HAP-1 (cell line): Measurements from ENCODE around the gene MED12L.
A peak's percentile ranks its signal among the peaks of the same experiment; 100 is the strongest.

ENCODE experiments used
- DNase-seq, 2 experiments: peaks; one replicate each; pipeline ENCODE4 v3.0.0-alpha.2; 2016 to 2020; ENCODE audit warnings: low spot score in 2 of 2
- H3K27me3 ChIP-seq: fragments of 250-450 bp; sonication (Bioruptor Pico); 2 replicates; pipeline ENCODE4 v1.5.1; 2020; ENCODE audit warnings: low read depth, mild to moderate bottlenecking, moderate library complexity
- H3K36me3 ChIP-seq: fragments of 250-450 bp; sonication (Bioruptor Pico); replicated peaks from 2 replicates; pipeline ENCODE4 v1.5.1; 2020; ENCODE audit warnings: mild to moderate bottlenecking
- H3K4me1 ChIP-seq: fragments of 250-450 bp; sonication (Bioruptor Pico); 2 replicates; pipeline ENCODE4 v1.5.1; 2020; ENCODE audit warnings: mild to moderate bottlenecking
- H3K4me3 ChIP-seq: fragments of 250-450 bp; sonication (Bioruptor Pico); 2 replicates; pipeline ENCODE4 v1.5.1; 2020; ENCODE audit warnings: mild to moderate bottlenecking, moderate library complexity
- H3K9me3 ChIP-seq: fragments of 250-450 bp; sonication (Bioruptor Pico); 2 replicates; pipeline ENCODE4 v1.5.1; 2020; ENCODE audit warnings: mild to moderate bottlenecking, moderate library complexity
- in situ Hi-C: fragments of 300-500 bp; cut with MboI; formaldehyde crosslinking; loops from 3 replicates; pipeline ENCODE4 v1.14.3; 2020; ENCODE audit warnings: low sequenced_read_pairs, inconsistent platforms, mixed read lengths

The MED12L gene

DNA sequence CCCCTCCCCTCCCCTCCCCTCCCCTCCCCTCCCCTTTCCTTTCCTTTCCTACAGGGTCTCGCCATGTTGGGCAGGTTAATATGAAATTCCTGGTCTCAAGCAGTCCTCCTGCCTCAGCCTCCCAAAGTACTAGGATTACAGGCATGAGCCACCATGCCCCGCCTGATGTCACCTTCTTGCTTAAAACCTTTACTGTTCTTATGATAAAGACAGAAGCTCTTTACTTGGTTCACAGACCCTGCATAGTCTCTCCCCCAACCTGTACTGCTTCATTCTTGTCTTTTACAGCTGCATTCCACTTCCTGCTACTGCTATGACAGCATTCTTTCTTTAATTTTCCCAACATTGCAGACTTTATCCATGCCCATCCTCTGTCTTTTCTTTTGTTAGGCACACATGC lies 20.8 kb downstream of the MED12L start:
- no peaks in the 10 kb centered on the region for H3K9me3 ChIP-seq
- peaks cover 12% of the 10 kb centered on the region for H3K4me1 ChIP-seq
- H3K27me3 ChIP-seq, result no peaks in the 10 kb centered on the region
- no peaks in the 10 kb centered on the region for H3K36me3 ChIP-seq
- in situ Hi-C loops, result no loop called here
- H3K4me3 ChIP-seq, result no peak overlapping the region
- DNase-seq, result no peak

DNA sequence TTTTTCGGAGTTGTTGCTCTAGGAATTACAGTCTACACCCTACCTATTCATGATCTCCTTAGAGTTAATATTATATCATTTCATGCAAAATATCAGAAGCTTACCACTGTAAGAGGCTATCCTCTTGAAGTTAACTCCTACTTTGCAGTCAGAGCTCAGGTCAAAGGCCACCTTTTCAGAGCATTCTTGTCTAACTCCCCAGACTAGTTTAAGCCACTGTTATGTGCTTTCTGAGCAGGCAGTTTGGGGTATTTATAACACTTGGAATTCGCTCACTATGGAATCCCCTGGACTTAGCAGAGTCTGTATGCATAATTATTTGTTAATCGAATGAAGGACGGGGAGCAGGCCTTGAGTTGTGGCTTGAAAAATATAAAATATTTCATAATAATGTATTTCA lies 21.7 kb downstream of the MED12L start:
- peak in 1 of 2 experiments; percentile 33 for DNase-seq
- in situ Hi-C loops, result no loop called here
- no peaks in the 10 kb centered on the region for H3K9me3 ChIP-seq
- peaks cover 6% of the 10 kb centered on the region for H3K4me1 ChIP-seq
- no peaks in the 10 kb centered on the region for H3K36me3 ChIP-seq
- no peak overlapping the region for H3K4me3 ChIP-seq
- no peaks in the 10 kb centered on the region for H3K27me3 ChIP-seq

DNA sequence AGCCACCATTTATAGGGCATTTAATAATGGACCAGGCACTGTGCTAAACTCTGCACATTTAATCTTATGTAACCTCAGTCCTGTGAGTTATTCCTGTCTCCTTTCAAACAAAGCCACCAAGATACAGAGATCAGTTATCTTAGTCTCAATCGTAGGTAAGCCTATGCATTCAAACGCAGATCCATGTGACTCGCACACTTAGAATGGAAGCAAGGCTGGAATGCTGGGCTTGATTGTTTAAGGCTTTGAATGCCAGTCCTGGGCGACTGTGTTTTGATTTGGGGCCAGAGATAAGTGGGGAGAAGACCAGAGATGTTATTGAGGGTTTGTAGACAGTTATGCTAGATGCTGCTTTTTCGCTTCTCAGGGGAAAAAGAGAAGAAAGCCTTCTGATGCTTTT lies 22.2 kb downstream of the MED12L start:
- H3K4me1 ChIP-seq, result peaks cover 6% of the 10 kb centered on the region

DNA sequence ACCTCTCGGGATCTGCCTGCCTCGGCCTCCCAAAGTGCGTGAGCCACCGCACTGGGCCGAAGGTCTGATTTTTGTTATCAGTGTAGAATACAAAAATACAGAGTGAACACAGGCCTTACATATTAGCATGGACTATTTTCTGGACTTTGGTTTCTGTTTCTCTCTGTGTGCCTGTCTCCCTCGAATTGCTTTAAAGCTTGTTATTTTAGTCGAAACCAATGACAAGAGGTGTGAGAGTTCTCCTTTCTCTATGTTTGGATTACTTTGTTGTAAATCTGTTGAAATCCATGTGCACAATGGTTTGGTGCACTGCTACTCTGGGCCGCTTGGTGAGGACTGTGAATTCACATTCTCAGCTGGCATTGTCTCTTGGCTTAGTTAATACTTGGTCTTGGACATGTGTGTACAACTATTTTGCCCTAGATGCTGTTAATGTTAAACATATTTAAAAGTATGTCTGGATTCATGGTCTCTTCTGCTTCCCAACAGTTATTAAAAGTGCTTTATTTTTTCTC lies 23.9 kb downstream of the MED12L start:
- no peaks in the 10 kb centered on the region for H3K36me3 ChIP-seq
- no peaks in the 10 kb centered on the region for H3K9me3 ChIP-seq
- DNase-seq, result no peak
- in situ Hi-C loops, result no loop called here
- H3K4me1 ChIP-seq, result peaks cover 6% of the 10 kb centered on the region
- no peak overlapping the region for H3K4me3 ChIP-seq
- H3K27me3 ChIP-seq, result no peaks in the 10 kb centered on the region

More for the DNA sequence above, 22.2 kb downstream of the MED12L start:
- no peaks in the 10 kb centered on the region for H3K9me3 ChIP-seq
- in situ Hi-C loops, result no loop called here
- H3K36me3 ChIP-seq, result no peaks in the 10 kb centered on the region
- H3K27me3 ChIP-seq, result no peaks in the 10 kb centered on the region
- DNase-seq, result peak; percentile 54 to 74
- no peak overlapping the region for H3K4me3 ChIP-seq

DNA sequence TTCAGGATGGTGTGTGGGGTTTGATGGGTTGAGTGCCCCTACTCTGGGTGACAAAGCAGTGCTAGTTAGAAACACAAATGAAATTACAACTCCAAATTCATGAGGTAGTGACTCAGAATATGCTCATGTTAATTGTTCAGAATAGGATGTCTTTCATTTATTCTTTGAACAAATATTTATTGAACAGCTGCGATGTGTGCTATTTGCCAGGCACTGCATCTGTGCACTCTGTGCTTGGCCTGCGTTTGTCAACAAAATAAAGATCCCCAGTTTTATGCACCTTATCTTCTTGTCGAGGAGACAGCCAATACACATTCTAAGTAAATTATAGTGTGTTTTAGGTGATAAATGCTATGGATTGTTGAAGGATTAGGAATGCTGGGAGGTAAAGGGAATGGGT lies 27.3 kb downstream of the MED12L start:
- no peaks in the 10 kb centered on the region for H3K9me3 ChIP-seq
- H3K27me3 ChIP-seq, result no peaks in the 10 kb centered on the region
- H3K4me3 ChIP-seq, result no peak overlapping the region
- DNase-seq, result no peak
- no peaks in the 10 kb centered on the region for H3K36me3 ChIP-seq
- in situ Hi-C loops, result no loop called here
- no peaks in the 10 kb centered on the region; the same call in 1 of the 2 replicates for H3K4me1 ChIP-seq

DNA sequence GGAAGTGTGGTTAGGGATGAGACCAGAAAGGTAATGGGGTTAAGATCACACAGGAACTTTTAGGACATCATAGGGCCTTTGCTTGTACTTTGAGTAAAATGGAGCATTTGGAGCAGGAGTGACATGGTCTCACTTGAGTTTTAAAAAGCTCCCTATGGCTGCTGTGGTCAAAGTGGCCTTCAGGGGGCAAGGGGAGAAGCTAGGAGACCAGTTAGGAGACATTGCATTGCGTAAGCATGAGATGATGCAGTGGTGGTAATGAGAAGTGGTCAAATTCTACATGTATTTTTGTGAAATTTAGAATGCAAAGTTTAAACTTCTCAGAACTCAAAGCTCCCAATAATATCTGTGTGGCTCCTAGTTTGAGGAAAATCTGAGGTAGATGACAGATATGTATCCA lies 27.9 kb downstream of the MED12L start:
- Histone ChIP-seq H3K4me3 (no peak overlapping the region), H3K27me3 (no peaks in the 10 kb centered on the region), H3K9me3 (no peaks in the 10 kb centered on the region), H3K36me3 (no peaks in the 10 kb centered on the region), H3K4me1 (no peaks in the 10 kb centered on the region; the same call in 1 of the 2 replicates)
- DNase-seq, result no peak
- in situ Hi-C loops, result no loop called here

DNA sequence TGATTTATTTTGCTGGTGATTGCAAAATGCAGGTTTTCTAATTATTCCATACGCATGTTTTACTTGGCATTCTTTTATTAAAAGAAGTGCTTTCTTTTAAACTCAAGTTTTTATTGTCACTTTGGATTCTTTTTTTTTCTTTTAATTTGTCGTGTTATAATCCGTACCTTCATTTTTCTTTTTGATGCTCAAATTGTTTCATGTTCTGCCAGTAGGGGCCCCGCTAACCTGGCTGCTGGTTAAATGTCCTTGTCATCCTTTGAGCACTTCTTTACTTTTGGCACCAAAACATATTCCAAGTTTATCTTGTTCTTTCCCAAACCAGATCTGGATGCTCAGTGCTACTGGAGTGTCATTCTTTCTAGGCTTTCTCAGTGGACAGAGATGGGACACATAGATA lies 31.6 kb downstream of the MED12L start:
- in situ Hi-C loops, result no loop called here
- Histone ChIP-seq H3K9me3 (no peaks in the 10 kb centered on the region), H3K36me3 (no peaks in the 10 kb centered on the region), H3K4me1 (no peaks in the 10 kb centered on the region), H3K27me3 (no peaks in the 10 kb centered on the region), H3K4me3 (no peak overlapping the region)
- no peak for DNase-seq

DNA sequence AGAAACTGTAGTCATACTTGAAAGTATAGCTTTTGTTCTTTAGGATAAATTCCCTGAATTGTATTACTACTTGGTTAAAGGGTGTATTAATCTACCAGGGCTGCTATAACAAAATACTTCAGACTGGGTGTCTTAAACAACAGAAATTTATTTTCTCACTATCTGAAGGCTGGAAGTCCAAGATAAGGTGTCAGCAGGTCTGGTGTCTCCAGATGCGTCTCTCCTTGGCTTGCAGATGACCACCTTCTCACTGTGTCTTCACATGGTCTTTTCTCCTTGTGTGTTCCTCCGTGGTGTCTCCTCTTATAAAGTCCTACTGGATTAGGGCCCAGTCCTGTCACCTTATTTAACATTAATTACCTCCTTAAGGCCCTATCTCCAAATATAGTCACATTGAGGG lies 33.7 kb downstream of the MED12L start:
- no peaks in the 10 kb centered on the region for H3K4me1 ChIP-seq
- H3K27me3 ChIP-seq, result no peaks in the 10 kb centered on the region
- no peak overlapping the region for H3K4me3 ChIP-seq
- H3K36me3 ChIP-seq, result no peaks in the 10 kb centered on the region
- no peaks in the 10 kb centered on the region for H3K9me3 ChIP-seq
- in situ Hi-C loops, result no loop called here
- no peak for DNase-seq

DNA sequence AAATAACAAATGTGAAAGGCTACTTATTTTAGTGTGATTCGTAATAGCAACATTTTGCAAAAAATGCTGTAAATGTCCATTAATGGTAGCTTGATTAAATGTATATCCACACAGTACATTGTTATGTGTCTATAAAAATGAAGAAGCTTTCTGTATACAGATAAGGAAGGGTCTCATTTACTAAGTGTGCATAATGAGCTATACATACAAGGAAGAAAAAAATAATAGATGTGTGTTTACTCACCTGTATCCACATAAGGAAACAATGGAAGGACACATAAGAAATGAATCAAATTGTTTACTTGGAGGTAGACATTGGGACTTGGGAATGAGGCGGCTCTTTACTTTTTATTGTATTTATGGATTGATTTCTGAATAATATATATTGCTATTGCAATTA lies 34.9 kb downstream of the MED12L start:
- no peak for DNase-seq
- in situ Hi-C loops, result no loop called here
- Histone ChIP-seq H3K4me1 (no peaks in the 10 kb centered on the region), H3K27me3 (no peaks in the 10 kb centered on the region), H3K4me3 (no peak overlapping the region), H3K36me3 (no peaks in the 10 kb centered on the region), H3K9me3 (no peaks in the 10 kb centered on the region)

DNA sequence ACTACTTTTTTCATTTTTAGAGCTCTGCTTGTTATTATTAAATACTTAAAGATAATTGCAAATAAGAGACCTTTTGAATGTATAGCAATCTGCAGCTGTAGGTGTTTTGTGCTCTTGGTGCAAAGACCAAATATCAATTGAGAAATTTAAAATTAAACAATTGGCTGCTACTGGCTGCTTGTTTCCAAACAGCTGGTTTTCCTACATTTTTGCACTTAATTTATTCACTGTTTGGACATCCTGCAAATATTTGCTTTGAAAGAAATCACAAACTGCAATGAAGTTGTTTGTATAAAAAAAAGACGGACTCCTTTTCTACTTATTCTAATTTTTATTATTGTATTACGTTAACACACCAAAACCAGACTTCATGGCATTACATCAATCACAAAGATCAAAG lies 35.6 kb downstream of the MED12L start:
- Histone ChIP-seq H3K36me3 (no peaks in the 10 kb centered on the region), H3K4me3 (no peak overlapping the region), H3K9me3 (no peaks in the 10 kb centered on the region), H3K27me3 (no peaks in the 10 kb centered on the region), H3K4me1 (no peaks in the 10 kb centered on the region)
- in situ Hi-C loops, result no loop called here
- no peak for DNase-seq

DNA sequence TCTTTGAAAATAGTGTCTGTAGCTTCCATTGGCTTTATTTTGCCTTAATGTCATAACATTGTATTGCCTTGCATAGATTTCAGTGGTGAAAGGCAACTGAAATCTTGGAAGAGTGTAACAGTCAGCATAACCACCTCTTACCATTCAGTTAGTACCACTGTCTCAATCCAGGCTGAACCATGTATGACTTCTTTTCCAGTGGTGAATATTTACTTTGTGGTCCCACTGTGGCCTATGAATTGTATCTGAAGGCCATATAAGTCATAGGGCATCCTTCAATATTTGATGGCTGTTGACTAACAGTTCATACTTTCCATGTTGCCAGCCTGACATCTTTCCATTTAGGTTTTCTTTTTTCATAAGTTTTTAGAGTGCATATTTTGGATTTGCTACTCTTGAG lies 38.4 kb downstream of the MED12L start:
- no peaks in the 10 kb centered on the region for H3K27me3 ChIP-seq
- in situ Hi-C loops, result no loop called here
- no peaks in the 10 kb centered on the region for H3K9me3 ChIP-seq
- no peak overlapping the region for H3K4me3 ChIP-seq
- H3K36me3 ChIP-seq, result peaks cover 5% of the 10 kb centered on the region; the same call in 1 of the 2 replicates
- no peak for DNase-seq
- peaks cover 3% of the 10 kb centered on the region; the same call in 1 of the 2 replicates for H3K4me1 ChIP-seq

DNA sequence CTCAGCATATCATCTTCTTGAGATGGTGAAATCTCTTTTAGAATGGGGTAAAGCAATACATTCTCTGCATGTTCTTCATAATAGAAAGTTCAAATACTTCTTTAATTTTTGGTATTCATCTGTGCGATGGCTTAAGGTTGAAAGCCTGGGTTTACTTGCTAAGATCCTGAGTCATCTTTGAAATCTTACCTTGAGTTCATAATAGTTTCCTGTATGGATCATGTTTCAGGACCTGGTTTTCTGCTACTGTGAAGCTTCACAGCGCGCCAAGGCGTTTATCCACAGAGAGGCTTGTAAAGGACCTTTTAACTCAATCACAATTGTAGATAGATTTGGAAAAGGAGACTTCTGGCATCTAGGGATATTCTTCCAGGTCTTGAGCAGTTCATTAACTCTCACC lies 39.0 kb downstream of the MED12L start:
- Histone ChIP-seq H3K4me3 (no peak overlapping the region), H3K27me3 (no peaks in the 10 kb centered on the region), H3K9me3 (no peaks in the 10 kb centered on the region), H3K36me3 (peaks cover 5% of the 10 kb centered on the region; the same call in 1 of the 2 replicates), H3K4me1 (peaks cover 3% of the 10 kb centered on the region; the same call in 1 of the 2 replicates)
- DNase-seq, result no peak
- in situ Hi-C loops, result no loop called here

DNA sequence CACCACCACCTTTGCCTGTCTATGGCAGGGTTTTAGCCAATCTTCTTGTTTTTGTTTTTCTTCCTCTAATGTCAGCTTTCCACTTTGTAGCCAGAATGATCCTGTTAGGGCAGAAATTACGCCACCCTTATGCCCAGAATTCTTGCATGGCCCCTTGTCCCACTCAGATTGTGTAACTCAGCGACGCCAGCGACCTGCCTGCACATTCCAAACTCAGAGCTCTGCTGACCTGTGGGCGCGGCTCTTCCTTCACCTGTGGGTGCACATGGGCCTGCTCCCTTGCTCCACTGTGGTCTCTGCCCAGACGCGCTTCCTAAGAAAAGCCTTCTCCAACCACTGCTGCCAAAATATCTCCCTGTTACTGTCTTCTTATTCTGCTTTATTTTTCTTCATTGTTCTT lies 45.0 kb downstream of the MED12L start:
- Histone ChIP-seq H3K4me3 (no peak overlapping the region), H3K9me3 (no peaks in the 10 kb centered on the region), H3K4me1 (peaks cover 3% of the 10 kb centered on the region; the same call in 1 of the 2 replicates), H3K36me3 (peaks cover 5% of the 10 kb centered on the region), H3K27me3 (no peaks in the 10 kb centered on the region)
- no peak for DNase-seq
- in situ Hi-C loops, result loop anchor here (25.0 kb wide), 1 partner anchor 218 kb away; the partner anchor contains the start of gene MINDY4B

DNA sequence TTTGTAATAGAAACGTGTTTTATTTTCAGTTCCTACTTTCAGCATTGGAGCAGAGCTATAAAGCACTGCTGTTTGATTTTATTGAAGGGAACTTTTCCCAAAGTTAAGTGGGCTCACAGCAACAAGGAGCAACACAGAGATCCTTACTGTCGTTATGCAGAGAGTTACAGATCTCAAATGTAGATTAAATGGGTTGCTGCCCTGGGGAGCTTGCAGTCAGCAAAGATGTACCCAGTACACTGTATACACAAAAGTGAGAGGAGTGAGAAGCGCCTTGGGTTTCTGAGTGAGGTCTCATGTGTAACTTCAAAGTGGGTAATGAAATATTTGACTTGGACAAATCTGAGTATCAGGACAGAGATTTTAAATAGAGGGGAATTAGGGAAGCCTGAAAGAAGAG lies 47.7 kb downstream of the MED12L start:
- H3K27me3 ChIP-seq, result no peaks in the 10 kb centered on the region
- in situ Hi-C loops, result loop anchor here (25.0 kb wide), 1 partner anchor 221 kb away; the partner anchor contains the start of gene MINDY4B
- H3K4me1 ChIP-seq, result no peaks in the 10 kb centered on the region
- H3K4me3 ChIP-seq, result no peak overlapping the region
- DNase-seq, result no peak
- H3K9me3 ChIP-seq, result no peaks in the 10 kb centered on the region
- no peaks in the 10 kb centered on the region; the same call in 1 of the 2 replicates for H3K36me3 ChIP-seq

DNA sequence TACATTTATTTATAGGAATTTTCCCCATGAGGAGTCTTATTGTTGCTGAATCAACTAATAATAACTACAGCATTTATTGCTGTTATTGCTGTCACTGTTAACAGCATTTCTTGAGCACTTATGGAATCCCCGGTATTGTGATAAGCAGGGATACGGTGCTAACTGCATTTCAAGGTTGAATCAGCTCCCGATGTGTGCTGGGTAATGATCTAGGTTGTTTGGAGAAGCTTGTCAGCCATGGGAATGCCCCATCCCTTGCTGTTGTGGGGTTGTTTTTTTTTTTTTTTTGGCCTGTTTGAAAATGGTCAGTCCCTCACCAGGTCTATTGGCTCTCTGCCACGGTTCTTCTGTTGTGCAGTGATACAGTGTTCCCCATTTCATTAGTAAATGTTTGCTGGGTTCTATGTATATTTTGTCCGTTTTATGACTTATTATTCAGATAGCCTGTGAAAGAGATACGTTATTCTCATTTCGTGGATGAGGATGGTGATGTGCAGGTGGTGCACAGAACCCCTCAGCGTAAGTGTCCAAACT lies 48.5 kb downstream of the MED12L start:
- no peaks in the 10 kb centered on the region for H3K9me3 ChIP-seq
- DNase-seq, result no peak
- no peaks in the 10 kb centered on the region; the same call in 1 of the 2 replicates for H3K36me3 ChIP-seq
- in situ Hi-C loops, result loop anchor here (25.0 kb wide), 1 partner anchor 222 kb away; the partner anchor contains the start of gene MINDY4B
- H3K4me3 ChIP-seq, result no peak overlapping the region
- H3K27me3 ChIP-seq, result no peaks in the 10 kb centered on the region
- no peaks in the 10 kb centered on the region for H3K4me1 ChIP-seq
